Osteoblast (primary cell): ENCODE results near the gene MIA. TPM values are rescaled to one million over a fixed set of nuclear protein-coding genes. Genes with fewer than 3 reads are reported as not detected.
"Not testable (repeated sequence)": the region's sequence is repeated elsewhere in the genome, so short reads cannot be mapped to it uniquely, and the experiment has no call there.

Experiments used
- DNase-seq: peaks from one replicate; pipeline ENCODE4 v3.0.0; 2011; ENCODE audit warnings: low spot score, mixed read lengths; ENCODE audit not compliant: insufficient read length; ENCODE audit errors: missing footprints
- H2AFZ ChIP-seq: 2 replicates; pipeline ENCODE4 v1.6.0; 2011; ENCODE audit warnings: mild to moderate bottlenecking, low read length
- H3K27ac ChIP-seq: 2 replicates; pipeline ENCODE4 v1.5.1; 2011; ENCODE audit warnings: mild to moderate bottlenecking, low read depth, low read length, moderate library complexity
- H3K27me3 ChIP-seq: 2 replicates; pipeline ENCODE4 v1.6.0; 2012; ENCODE audit warnings: mild to moderate bottlenecking, control low read depth, inconsistent platforms, low read length, moderate library complexity; ENCODE audit not compliant: insufficient read depth
- H3K36me3 ChIP-seq: 2 replicates; pipeline ENCODE4 v1.5.1; 2011; ENCODE audit warnings: mild to moderate bottlenecking, low read length, control low read depth, moderate library complexity; ENCODE audit not compliant: insufficient read depth
- H3K4me1 ChIP-seq: 2 replicates; pipeline ENCODE4 v1.5.1; 2011; ENCODE audit warnings: mild to moderate bottlenecking, low read length, control low read depth, moderate library complexity; ENCODE audit not compliant: insufficient read depth
- H3K4me2 ChIP-seq: 2 replicates; pipeline ENCODE4 v1.6.0; 2011; ENCODE audit warnings: mild to moderate bottlenecking, low read length; ENCODE audit not compliant: insufficient read depth
- H3K4me3 ChIP-seq: fragments of 200-600 bp; sonication (generic); 3 replicates; pipeline ENCODE4 v1.5.1; 2012; ENCODE audit warnings: mild to moderate bottlenecking, low read length, inconsistent platforms; ENCODE audit not compliant: insufficient read depth
- H3K79me2 ChIP-seq: 2 replicates; pipeline ENCODE4 v1.6.0; 2012; ENCODE audit warnings: mild to moderate bottlenecking, low read length, control low read depth, inconsistent platforms; ENCODE audit not compliant: insufficient read depth
- H3K9me3 ChIP-seq: 2 replicates; pipeline ENCODE4 v1.5.1; 2011; ENCODE audit warnings: low read depth, low read length, control low read depth
- H4K20me1 ChIP-seq: 2 replicates; pipeline ENCODE4 v1.6.0; 2012; ENCODE audit warnings: mild to moderate bottlenecking, low read length, control low read depth; ENCODE audit not compliant: insufficient read depth
- total RNA-seq: library from RNA; depleted of rRNA; stranded (reverse); fragments of >200 nt; gene quantifications from 2 replicates; pipeline ENCODE4 v1.2.3, GENCODE V29; 2012
- TF ChIP-seq, protein P1 (sequence below): IDR thresholded peaks from 2 replicates; pipeline ENCODE4 v1.5.1; 2011; ENCODE audit warnings: mild to moderate bottlenecking, low read depth, low read length, moderate library complexity; ENCODE audit errors: extremely low read depth

MIA gene
- total RNA-seq, 1 donor, result 0.72 TPM

DNA sequence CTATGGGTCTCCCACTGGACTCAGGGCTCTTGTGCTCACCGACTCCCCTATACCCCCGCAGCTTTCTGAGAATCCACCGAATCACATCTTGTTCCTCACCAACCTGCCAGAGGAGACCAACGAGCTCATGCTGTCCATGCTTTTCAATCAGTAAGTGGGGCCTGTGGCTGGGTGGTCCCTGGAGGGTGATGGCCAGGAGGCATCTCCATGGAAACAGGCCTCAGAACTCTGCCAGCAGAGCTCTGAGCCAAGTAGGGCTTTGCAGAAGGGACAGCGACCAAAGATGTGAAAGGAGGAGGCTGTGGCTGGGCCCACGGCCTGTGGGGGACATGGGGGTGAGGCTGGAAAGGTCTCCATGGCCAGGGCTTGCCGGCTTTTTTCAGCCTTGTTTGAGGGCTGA is 11.8 kb upstream of the MIA start:
- Histone ChIP-seq H2AFZ (no peak overlapping the region), H3K4me3 (no peak overlapping the region), H3K27ac (no peak overlapping the region), H3K4me2 (no peak overlapping the region), H3K27me3 (no peaks in the 10 kb centered on the region), H3K9me3 (no peaks in the 10 kb centered on the region), H3K4me1 (no peaks in the 10 kb centered on the region), H4K20me1 (no peaks in the 10 kb centered on the region), H3K79me2 (peaks cover 4% of the 10 kb centered on the region), H3K36me3 (peaks cover 70% of the 10 kb centered on the region)
- TF ChIP-seq, protein P1, sequence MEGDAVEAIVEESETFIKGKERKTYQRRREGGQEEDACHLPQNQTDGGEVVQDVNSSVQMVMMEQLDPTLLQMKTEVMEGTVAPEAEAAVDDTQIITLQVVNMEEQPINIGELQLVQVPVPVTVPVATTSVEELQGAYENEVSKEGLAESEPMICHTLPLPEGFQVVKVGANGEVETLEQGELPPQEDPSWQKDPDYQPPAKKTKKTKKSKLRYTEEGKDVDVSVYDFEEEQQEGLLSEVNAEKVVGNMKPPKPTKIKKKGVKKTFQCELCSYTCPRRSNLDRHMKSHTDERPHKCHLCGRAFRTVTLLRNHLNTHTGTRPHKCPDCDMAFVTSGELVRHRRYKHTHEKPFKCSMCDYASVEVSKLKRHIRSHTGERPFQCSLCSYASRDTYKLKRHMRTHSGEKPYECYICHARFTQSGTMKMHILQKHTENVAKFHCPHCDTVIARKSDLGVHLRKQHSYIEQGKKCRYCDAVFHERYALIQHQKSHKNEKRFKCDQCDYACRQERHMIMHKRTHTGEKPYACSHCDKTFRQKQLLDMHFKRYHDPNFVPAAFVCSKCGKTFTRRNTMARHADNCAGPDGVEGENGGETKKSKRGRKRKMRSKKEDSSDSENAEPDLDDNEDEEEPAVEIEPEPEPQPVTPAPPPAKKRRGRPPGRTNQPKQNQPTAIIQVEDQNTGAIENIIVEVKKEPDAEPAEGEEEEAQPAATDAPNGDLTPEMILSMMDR, result no peak
- peak; percentile 17 for DNase-seq

DNA sequence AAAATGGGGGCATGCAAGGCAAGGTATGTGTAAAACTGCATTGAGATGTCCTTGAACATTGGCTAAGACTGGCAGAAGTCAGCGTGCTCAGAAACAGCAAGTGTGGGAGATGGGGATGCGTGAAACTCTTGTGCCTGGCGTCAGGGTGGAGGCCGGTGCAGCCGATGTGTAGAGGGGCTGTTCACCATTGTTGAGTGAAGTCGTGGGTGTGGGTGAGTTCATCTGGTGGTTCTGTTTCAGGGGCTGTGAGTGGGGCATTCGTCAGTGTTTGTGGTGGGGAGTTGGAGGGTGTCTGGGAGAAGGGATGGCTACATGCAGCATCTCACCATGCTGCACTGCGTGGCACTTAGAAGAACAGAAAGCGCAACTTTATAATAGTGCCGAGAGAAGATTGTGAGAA is 11.4 kb upstream of the MIA start:
- TF ChIP-seq, protein P1, result no peak
- H3K9me3 ChIP-seq, result no peaks in the 10 kb centered on the region
- peaks cover 67% of the 10 kb centered on the region for H3K36me3 ChIP-seq
- H3K4me3 ChIP-seq, result no peak overlapping the region
- H2AFZ ChIP-seq, result no peak overlapping the region
- no peak overlapping the region for H3K27ac ChIP-seq
- H3K4me2 ChIP-seq, result no peak overlapping the region
- peak; percentile 36 for DNase-seq
- H3K79me2 ChIP-seq, result peaks cover 4% of the 10 kb centered on the region
- H3K27me3 ChIP-seq, result no peaks in the 10 kb centered on the region
- H4K20me1 ChIP-seq, result no peaks in the 10 kb centered on the region
- H3K4me1 ChIP-seq, result no peaks in the 10 kb centered on the region

DNA sequence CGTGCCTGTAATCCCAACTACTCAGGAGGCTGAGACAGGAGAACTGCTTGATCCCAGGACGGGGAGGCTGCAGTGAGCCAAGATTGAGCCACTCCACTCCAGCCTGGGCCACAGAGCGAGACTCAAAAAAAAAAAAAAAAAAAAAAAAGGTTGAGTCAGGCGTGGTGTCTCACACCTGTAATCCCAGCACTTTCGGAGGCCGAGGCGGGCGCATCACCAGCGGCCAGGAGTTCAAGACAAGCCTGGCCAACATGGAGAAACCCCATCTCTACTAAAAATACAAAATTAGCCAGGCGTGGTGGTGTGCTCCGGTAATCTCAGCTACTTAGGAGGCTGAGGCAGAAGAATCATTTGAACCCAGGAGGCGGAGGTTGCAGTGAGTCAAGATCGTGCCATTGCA is 8.9 kb upstream of the MIA start:
- H3K4me2 ChIP-seq, H2AFZ ChIP-seq, H3K4me3 ChIP-seq, DNase-seq, H4K20me1 ChIP-seq, H3K4me1 ChIP-seq, H3K27me3 ChIP-seq, H3K9me3 ChIP-seq, H3K27ac ChIP-seq, H3K79me2 ChIP-seq: not testable (repeated sequence)
- H3K36me3 ChIP-seq, result peaks cover 45% of the 10 kb centered on the region

DNA sequence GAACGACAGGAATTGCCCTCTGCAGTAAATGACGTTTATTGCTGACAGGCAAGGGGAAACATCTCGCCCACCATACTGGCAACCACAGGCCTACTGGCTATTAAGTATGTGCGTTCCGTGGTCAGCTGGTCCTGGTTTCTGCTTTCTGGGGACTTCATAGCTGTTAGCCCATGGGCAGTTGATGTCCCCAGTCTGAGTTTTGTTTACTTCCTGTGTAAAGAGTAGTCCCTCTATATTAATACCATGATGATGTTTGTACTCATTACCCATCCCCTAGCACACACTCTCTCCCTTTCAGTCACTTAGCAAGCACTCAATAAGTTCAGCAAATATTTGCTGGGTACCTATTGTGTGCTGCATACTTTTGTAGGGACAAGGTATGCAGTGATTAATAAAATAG is 6.5 kb upstream of the MIA start:
- Histone ChIP-seq H3K4me2 (no peak overlapping the region), H2AFZ (peak overlapping the region; percentile 50), H3K27ac (no peak overlapping the region), H4K20me1 (no peaks in the 10 kb centered on the region), H3K36me3 (peaks cover 21% of the 10 kb centered on the region), H3K9me3 (no peaks in the 10 kb centered on the region), H3K4me1 (no peaks in the 10 kb centered on the region), H3K27me3 (no peaks in the 10 kb centered on the region), H3K79me2 (no peaks in the 10 kb centered on the region), H3K4me3 (no peak overlapping the region)
- DNase-seq, result peak; percentile 30
- TF ChIP-seq, protein P1, result no peak

DNA sequence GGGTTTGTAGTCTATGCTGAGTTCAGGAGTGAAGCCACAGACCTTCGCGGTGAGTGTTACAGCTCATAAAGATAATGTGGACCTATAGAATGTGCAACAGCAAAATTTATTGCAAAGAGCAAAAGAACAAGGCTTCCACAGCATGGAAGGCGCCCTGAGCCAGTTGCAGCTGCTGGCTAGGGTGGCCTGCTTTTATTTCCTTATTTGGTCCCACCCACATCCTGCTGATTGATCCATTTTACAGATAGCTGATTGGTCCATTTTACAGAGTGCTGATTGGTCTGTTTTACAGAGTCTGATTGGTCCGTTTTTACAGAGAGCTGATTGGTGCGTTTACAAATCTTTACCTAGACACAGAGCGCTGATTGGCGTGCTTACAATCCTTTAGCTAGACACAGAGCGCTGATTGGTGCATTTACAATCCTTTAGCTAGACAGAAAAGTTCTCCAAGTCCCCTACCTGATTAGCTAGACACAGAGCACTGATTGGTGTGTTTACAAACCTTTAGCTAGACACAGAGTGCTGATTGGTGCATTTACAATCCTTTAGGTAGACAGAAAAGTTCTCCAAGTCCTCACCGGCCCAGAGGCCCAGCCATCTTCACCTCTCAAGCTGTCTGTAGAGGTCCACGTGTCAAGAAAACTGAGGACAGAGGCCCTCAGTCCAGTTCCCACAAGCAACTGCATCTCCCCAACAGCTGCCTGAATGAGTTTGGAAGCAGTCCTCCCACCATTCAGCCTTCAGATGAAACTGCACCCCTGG is 4.0 kb upstream of the MIA start:
- not testable (repeated sequence) for H3K4me3 ChIP-seq, H3K4me1 ChIP-seq, H4K20me1 ChIP-seq, H3K79me2 ChIP-seq, H3K9me3 ChIP-seq, H3K36me3 ChIP-seq, H3K27me3 ChIP-seq, H2AFZ ChIP-seq, H3K4me2 ChIP-seq, H3K27ac ChIP-seq, DNase-seq
